ENCODE measurements around the gene TBC1D23.
A peak's percentile ranks its signal among the peaks of the same experiment; 100 is the strongest.
"Not testable (repeated sequence)": the region's sequence is repeated elsewhere in the genome, so short reads cannot be mapped to it uniquely, and the experiment has no call there.

The TBC1D23 gene

DNA sequence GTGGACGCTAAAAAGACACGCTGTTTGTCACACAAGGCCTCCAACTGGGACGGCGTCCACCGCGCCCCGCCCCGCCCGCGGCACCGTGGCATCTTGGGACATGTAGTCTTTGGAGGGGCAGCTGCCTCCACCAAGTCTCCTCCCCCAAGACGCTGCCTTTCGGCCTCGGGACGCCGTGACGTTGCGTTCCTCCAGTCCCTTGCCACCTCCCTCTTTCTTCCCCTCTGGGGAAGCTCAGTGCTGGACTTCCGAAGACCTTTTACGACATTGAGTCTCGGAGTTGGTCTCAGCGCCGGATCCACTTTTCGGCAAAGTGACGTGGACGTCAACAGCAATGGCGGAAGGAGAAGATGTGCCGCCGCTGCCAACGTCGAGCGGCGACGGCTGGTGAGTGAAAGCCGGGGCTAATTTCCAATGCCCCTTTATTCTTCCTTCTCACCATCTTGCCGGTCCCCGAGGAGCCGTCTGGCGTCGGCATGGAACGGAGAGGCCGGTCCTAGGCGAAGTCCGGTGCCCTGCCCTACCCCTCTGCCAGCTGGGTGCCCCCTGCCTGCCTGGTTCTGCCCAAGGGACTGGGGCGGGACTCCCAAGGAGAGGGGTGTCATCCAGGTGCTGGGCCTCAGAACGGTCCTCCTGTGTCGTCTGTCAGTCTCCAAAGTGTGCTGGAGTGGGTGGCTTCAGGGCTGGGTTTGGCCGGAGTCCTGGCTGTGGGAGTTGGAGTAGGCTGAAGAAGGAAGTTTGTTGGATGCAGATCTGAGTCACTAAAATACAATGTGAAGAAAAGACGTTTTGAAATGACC lies at the start of gene TBC1D23:
Gene TBC1D23 (plus strand): TSS at position 308 of the 800 bp plus-strand sequence. CDS start 27 bp downstream, at position 335.
- peak; percentile 89 to 100 (median 96) for DNase-seq

DNA sequence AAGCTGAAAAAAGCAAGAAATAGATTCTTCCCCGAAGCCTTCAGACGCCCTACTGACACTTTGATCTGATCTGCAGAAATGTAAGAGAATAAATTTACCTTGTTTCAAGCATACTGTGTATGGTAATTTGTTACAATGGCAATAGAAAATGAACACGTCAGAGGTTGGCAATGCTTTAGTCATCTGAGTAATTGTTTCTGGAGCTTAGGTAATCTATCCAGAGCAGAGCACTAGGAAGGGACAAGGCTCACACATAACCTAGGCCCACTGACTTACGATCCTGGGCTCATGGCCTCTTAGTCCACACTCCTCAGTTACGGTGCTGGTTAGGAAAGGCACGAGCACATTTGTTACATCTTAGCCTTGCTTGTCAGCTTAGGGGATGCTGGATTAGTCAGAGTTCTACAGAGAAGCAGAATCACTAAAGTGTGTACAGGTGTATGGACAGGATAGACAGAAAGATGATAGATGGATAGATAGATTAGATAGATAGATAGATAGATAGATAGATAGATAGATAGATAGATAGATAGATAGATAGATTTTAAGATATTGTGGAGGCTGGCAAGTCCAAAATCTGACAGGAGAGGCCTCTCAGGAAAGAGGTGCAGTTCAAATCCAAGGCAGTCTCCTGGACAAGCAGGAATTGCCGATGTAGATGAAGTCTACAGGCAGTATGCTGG lies 46.8 kb upstream of the TBC1D23 start:
- DNase-seq, result no peak

DNA sequence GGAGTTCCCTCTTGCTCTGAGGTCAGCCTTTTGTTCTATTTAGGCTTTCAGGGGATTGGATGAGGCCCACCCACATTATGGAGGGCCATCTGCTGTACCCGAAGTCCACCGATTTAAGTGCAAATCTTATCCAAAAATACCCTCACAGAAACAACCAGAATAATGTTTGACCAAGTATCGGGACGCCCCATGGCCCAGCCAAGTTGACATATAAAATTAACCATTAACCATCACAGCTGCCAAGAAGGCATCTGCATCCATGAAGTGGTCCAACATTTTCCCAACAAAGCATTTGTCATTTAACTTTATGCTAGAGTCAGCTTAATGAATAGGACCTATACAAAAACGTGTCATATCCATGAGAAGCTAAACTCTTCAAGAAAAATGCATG lies 46.2 kb upstream of the TBC1D23 start:
- no peak for DNase-seq

DNA sequence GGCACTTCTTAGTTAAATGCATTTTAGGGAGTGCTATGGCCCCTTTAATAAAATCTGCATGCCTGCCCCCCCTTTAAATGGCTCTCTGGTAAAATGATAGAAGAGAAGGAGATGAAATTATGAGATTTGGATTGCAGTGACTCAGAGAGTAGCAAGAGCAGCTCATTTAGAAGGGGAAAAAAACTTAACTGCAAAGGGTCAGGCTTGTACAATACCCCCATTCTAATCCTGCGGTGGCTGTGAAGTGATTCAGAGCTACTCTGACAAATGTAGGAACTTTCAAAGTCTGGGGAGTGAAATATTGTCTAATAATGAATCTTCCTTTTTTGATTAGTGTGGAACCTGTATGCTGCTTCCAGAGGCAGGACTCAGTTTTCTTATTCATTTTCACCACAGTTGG lies 44.1 kb upstream of the TBC1D23 start:
- DNase-seq, result no peak

DNA sequence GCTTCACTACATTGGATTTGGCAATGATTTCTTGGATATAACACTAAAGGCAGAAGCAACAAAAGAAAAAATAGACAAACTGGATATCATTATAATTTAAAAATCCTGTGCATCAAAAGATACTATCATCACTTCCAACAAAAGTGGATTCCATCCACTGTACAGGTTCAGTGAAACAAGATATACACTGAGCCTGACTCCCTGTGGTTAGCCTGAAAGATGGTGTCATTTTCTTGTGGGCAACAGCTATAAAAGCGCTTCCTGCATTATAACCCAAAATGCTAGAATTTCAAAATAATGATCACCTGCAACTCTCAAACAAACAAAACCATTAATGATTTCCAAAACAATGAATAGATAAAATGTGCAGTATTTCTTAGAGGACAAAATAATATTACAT lies 39.6 kb upstream of the TBC1D23 start:
- DNase-seq, result no peak

DNA sequence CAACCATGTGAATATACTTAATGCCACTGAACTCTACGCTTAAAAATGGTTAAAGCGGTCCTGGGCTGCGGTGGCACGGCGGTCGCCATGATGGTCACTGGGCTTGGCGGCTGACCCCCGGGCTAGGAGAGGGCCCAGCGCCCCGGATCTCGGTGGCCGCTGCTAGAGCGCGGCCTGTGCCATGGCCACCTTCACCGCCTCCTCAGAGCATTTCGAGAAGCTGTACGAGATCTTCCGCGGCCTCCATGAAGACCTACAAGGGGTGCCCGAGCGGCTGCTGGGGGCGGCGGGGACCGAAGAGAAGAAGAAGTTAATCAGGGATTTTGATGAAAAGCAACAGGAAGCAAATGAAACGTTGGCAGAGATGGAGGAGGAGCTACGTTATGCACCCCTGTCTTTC lies 35.6 kb upstream of the TBC1D23 start:
- DNase-seq, result no peak

DNA sequence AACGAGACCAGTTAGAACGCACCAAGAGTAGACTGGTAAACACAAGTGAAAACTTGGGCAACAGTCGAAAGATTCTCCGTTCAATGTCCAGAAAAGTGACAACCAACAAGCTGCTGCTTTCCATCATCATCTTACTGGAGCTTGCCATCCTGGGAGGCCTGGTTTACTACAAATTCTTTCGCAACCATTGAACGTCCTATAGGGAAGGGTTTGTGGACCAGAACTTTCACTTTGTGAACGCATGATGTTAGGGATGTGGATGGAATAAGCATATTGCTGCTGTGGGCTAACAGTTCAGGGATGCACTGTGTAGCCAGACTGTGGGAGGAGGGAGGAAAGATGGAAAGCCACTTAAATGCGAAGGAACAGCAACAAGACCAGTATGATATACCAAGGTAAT lies 34.9 kb upstream of the TBC1D23 start:
- DNase-seq, result no peak

DNA sequence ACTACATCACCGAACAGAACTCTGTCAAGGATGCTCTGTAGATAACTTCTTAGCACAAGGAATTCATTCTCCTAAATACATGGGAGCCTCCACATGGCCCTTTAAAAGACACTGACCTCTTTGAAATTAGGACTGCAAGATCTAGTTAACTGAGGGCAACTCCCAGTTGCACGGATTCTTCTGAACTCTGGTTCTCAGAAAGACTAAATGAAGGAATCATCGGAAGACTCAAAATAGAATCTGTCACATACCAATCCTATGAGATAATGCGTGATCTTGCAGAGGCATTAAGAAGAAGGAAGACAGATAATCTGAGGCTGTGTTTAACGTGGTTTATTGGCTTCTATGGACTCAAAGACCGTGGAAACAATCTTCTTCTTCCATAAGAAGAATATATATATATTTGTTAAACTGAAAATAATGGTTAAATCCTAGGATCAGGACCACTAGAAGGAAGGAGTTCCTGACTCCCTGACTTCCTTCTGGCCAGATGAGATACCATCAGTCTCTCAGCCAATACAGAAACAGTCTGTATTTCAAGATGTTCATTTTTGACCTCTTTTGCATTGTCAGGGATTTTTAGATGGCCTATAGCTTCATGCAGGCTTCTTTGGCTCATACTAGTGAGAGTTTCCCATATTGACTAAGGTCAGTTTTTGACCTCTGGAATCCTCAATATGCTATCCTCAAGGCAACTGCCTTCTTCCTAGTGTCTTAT lies 33.9 kb upstream of the TBC1D23 start:
- DNase-seq, result no peak

DNA sequence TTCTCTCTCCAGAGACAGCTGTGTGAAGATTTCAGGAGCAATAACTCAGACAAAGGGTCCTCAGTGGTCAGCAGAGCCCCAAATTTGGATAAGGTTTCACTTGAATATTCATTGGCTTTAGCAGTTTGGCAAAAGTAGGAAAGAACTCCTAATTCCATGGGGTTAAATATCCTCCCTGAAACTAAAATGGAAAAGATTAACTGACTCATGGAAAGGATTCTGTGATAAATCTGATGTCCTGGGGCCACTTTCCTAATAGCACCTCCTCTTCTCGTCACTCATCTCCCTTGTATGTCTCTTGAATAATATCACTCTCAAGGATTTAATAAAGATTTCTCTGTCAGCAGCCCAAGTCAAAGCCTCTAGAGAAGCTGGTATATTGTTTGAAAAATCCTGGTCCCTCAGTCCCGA lies 33.3 kb upstream of the TBC1D23 start:
- no peak for DNase-seq

DNA sequence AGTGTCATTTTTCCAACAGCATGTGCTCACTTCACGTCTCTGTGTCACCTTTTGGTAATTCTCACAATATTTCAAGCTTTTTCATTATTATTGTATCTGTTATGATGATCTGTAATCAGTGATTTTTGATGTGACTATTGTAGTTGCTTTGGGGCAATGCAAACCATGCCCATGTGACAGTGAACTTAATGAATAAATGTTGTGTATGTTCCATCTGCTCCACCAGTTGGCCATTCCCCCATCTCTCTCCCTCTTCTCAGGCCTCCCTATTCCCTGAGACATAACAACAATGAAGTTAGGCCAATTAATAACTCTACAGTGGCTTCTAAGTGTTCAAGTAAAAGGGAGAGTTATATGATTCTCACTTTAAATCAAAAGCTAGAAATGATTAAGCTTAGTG lies 32.5 kb upstream of the TBC1D23 start:
- DNase-seq, result no peak

DNA sequence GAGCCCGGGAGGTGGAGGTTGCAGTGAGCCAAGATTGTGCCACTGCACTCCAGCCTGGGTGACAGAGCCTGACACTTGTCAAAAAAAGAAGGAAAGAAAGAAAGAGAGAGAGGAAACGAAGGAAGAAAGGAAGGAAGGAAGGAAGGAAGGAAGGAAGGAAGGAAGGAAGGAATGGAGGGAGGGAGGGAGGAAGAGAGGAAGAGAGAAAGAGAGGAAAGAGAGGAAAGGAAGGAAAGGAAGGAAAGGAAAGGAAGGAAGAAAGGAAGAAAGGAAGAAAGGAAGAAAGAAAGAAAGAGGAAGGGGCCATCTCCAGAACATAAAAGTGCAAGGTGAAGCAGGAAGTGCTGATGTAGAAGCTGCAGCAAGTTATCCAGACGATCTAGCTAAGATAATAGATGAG lies 31.6 kb upstream of the TBC1D23 start:
- not testable (repeated sequence) for DNase-seq

DNA sequence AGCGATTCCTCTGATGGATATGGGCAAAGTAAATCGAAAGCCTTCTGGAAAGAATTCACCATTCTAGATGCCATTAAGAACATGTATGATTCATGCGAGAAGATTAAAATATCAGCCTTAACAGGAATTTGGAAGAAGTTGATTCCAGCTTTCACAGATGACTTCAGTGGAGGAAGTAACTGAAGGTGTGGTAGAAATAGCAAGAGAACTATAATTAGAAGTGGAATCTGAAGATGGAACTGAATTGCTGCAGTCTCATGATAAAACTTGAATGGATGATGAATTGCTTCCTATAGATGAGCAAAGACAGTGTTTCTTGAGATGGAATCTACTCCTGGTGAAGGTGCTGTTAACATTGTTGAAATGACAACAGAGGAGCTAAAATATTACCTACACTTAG lies 30.1 kb upstream of the TBC1D23 start:
- DNase-seq, result no peak

DNA sequence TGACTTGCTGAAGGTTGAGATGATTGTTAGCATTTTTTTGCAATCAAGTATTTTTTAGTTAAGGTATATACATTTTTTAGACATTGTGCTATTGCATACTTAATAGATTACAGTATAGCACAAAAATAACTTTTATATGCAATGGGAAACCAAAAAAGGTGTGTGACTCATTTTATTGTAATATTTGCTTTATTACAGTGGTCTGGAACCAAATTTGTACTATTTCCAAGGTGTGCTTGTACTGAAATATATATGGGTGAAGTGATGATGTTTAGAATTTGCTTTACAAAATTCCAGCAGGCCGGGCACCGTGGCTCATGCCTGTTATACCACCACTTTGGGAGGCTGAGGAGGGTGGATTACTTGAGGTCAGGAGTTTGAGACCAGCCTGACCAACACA lies 29.1 kb upstream of the TBC1D23 start:
- DNase-seq, result no peak

DNA sequence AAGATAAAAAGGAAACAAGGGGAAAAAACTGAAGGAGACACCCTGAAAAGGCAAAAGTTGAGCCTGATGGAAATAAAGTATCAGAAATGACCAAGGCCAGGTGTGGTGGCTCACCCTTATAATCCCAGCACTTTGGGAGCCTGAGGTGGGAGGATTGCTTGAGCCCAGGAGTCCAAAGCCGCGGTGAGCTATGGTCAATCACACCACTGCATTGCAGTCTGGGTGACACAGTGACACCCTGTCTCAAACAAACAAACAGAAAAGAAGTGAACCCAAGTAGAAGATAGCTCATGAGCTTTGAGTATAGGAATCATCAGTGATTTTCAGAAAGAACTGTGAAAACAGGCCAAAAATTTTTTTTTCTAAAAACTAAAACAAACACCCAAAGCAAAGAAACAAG lies 26.4 kb upstream of the TBC1D23 start:
- DNase-seq, result no peak

DNA sequence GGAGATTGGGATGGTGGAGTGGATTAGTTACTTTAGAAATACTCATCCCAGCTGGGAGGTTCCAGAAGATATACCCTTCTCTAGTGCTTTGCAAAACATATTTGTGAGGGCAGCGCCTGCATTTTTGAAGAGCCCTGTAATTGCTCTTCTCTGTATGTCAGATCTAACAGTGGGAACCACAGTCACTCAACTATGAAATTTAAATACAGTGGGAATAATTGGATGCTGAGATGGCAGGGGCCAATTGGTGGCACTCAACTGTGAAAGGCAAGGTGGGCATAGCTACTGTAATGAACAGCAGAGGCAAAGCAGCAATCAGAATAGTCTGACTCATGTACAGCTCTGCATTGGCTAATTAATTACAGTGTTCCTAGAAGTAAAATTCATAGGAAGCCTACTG lies 22.2 kb upstream of the TBC1D23 start:
- DNase-seq, result no peak

DNA sequence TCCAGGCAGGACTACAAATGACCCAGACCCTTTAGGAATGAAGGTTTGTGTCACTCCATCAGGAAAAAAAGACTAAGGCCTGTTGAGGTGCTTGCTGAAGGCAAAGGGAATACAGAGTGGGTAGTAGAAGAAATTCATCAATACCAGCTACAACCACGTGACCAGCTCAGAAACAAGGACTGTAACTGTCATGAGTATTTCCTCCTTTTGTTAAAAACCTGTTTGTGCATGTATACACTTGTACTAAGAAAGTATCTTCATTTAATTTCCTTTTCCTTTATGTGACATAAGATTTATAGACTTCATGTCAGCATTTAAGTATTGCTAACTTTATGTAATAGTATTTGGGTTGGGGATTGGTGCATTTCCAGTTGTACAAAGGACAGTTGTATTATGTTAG lies 18.3 kb upstream of the TBC1D23 start:
- DNase-seq, result not testable (repeated sequence)

DNA sequence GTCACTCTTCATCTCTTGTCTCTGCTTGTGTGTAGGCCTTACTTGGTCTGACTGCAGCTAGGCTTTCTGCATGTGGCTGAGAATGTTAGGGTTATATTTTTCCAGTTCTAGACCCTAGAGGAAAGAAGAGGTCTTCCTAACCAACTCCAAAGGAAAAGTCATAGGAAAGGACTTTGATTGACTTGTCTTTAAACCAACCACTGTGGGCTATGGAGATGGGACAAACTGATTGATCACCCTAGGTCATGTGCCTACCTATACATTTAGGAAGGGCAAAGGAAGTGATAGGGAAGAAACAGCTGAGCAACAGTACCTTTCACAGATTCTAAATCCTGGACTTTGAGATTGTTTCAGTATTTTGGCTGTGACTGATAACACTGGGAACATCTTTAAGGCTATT lies 16.5 kb upstream of the TBC1D23 start:
- DNase-seq, result no peak

DNA sequence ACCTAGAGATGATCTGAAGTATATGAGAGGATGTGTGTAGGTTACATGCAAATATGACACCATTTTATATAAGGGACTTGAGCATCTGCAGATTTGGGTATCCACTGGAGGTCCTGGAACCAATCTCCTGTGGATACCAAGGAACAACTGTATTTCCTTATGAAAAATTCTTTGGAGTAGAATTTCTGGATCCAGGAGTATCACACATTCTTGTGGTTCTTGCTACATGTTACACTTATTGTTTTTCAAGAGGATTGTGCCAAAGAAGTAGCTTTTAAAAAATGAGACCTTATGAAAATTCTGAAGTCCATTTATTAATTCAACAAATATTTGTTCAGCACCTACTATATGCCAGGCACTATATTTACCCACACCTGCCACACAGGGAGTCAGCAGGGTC lies 15.7 kb upstream of the TBC1D23 start:
- no peak for DNase-seq

DNA sequence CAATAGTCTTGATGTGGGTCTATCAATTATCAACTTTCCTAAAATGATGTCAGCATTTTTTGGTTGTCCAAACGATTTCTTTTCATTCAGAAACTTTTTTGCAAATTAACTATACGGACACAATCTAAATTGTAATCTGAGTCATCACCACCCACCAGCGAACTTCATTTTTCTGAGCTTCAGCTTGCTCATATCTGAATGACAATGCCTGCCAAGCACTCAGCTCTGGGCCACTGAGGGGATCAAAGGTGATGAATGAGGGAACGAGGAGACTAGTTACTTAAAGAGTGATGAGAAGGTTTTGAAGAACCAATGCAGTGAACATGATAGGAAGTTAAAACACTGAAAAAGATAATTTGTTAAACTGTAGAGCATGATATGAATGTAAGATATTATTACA lies 14.9 kb upstream of the TBC1D23 start:
- no peak for DNase-seq

DNA sequence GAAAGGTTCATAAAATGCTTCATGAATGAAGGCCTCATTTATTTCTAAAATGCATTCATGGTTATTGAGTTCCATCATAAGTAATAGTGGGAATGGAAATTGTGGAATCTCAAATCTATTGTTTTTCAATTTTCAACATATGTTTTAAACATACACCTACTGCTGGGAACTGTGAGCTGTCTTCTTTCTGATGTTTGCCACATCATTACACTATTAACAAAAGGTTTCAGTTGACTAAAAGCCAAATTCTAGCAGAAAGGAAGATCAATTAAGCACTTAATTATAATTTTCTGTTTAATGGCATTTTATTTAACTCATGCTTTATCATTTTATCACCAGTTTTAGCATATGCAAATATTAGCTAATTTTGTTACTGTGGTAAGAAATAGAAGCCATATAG lies 13.8 kb upstream of the TBC1D23 start:
- DNase-seq, result no peak

DNA sequence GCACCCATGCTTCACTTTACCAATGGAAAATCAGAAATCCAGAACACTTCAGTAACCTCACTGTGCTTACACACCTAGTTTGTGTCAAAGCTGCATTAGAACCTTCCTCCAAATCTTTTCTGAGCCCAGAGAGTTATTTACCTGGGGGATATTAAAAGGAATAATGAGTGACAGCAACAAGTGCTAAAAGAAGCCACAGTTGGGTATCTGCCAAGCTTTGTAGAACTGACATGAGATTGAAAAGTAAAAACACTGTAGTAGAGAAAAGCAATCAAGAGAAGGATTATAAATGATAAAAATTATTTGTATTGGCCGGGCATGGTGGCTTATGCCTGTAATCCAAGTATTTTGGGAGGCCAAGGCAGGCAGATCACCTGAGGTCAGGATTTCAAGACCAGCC lies 8.8 kb upstream of the TBC1D23 start:
- DNase-seq, result no peak

DNA sequence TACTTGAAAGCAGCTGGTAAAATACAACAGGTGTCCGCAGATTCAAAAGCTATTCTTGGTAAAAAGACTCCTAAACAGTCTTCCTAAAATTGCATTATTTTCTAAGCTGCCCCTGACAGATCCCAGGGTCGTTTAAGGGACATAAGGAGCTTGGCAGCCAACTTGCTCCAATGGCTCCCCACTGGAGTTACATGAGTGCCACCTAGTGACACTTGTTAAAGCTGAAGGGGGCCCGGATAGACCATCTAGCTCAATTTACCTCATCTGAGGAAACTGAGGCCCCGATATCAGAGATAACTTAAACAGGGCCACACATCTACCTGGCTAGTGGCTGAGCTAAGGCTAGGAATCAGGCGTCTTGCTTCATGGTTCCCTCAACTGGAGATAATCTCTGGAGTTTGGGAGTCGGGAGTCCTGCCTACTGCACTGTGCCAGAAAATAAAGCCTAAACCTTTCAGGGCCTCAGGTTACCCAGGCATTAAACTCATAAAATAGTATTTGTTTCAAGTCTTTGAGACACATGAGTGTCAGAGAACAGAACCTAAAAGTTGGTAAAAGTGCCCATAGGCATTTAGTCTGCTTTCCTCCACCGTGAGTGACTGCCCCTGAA lies 6.5 kb upstream of the TBC1D23 start:
- peak in 7 of 14 donors; percentile 1 to 24 (median 7) for DNase-seq

DNA sequence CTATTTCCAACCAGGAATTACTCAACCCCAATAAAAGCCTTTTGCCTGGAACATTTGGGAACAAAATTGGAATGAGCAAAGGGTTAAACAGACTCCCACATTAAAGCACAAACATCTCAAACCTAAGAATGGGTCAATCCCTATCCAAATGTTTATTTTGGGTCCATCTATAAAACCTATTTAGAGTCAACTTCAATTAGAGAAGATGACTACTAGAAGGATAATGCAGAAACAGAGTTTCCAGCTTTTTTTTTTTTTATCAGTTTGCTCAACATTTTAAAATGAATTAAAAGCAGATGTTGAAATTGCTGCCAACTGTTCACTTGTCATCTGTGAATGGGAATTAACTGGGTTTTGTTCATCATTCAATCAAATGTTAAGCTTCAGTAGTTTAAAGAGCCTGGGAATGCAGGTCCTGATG lies 4.1 kb upstream of the TBC1D23 start:
- DNase-seq, result no peak

Measured in C1 segment of cervical spinal cord (tissue), 14 donors.